Activated CD4-positive, alpha-beta T cell treated with anti-CD3 and anti-CD28 coated beads, Interleukin-2, amount 50 U/mL, for 1 hour (primary cell): ENCODE data around the gene FEN1.

Experiments used
- DNase-seq: peaks from one replicate; pipeline ENCODE4 v3.0.0-alpha.2; 2020

Gene FEN1

DNA sequence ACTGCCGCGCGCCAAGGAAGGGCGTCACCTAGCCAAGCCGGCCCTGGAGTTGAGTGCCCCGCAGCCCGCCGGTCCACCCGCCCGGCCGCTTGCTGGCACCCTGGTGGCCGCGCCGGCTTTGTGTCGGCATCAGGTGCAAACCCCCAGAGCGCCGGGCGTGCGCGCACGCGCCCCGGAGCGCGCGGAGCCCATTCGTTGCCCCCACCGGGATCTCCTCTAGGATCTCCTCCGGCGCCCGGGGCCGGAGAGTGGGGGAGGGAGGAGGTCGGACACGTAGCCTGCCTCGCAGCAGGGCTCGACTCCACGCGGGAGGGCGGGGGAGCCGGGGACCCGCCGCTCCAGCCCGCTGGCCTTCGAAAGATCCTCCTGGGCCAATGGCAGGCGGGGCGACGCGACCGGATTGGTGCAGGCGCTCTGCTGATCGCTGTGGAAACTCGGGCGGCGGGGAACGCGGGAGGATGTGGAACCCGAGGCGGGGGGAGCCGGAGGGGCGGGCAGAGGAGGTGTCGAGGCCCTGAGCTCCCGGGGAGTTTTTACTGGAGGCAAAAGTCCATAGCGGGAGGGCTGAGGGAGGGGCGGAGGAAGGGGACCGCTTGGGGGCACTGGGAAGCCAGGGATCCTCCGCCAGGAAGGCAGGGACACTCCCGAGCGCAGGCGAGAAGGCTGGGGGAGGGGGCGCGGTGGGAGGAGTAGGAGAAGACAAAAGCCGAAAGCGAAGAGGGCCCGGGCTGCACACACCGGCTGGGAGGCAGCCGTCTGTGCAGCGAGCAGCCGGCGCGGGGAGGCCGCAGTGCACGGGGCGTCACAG is 35.1 kb downstream of the FEN1 start, which contains the start of gene FADS2:
FADS2 (plus strand) TSS at position 730 of the 808 bp plus-strand sequence. CDS start 91 bp downstream, outside the sequence.
- peak; percentile 53 for DNase-seq

DNA sequence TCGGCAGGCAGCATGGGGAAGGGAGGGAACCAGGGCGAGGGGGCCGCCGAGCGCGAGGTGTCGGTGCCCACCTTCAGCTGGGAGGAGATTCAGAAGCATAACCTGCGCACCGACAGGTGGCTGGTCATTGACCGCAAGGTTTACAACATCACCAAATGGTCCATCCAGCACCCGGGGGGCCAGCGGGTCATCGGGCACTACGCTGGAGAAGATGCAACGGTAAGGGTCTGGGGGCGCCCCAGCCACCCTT is 35.6 kb downstream of the FEN1 start:
- no peak for DNase-seq

DNA sequence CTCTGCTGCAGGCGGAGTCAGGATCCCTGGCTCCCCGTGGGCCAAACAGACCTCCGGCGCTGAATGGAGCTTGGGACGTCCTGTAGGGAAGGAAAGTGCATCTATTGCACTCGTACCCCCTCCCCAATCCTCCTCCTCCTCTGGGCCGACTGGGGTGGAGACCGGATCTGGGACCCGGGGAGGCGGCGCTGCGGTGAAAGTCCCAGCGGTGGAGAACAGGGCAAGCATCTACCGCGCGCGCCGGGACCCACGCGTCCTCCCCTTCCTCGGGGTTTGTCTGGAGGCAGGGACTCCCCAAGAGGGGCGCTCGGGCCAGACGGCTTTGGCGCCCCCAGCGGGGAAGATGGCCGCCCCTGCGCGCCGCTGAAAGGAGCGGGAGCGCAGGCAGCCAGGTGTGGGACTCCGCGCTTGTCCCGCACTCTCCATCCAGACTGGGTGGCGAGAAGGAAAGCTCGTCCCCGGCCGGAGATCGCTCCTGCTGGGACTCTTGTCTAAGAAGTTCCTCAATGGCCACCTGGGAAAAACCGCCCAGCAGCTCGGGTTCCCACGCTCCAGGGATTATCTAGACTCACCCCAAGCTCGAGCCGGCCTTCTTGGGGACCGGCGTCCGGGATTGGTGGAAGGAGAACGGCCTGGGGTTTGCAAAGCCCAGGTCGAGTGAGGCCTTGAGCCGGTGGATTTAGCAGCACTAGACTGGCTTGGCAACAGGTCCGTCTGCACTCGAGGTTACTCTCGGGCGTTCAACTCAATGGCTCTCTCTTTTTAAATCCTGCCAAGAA is 36.1 kb downstream of the FEN1 start:
- DNase-seq, result peak; percentile 12

DNA sequence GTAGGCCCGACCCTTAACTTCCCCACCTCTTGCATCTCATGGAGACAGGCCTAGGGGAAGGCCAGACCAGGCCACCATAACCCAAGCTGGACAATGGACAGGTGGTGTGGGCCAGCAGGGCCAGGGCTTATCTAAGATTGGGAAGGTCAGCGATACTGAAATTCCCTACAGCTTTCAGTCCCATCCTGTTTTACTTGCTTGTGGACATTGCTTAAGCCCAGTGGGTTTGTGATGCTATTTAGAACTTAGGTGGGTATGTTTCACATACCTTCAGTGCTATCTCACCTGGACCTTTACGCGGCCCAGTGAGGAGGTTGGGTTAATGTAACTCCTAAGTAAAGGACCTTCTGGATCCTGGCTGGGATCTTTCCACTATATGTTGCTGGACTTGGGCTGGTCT is 37.1 kb downstream of the FEN1 start:
- no peak for DNase-seq

DNA sequence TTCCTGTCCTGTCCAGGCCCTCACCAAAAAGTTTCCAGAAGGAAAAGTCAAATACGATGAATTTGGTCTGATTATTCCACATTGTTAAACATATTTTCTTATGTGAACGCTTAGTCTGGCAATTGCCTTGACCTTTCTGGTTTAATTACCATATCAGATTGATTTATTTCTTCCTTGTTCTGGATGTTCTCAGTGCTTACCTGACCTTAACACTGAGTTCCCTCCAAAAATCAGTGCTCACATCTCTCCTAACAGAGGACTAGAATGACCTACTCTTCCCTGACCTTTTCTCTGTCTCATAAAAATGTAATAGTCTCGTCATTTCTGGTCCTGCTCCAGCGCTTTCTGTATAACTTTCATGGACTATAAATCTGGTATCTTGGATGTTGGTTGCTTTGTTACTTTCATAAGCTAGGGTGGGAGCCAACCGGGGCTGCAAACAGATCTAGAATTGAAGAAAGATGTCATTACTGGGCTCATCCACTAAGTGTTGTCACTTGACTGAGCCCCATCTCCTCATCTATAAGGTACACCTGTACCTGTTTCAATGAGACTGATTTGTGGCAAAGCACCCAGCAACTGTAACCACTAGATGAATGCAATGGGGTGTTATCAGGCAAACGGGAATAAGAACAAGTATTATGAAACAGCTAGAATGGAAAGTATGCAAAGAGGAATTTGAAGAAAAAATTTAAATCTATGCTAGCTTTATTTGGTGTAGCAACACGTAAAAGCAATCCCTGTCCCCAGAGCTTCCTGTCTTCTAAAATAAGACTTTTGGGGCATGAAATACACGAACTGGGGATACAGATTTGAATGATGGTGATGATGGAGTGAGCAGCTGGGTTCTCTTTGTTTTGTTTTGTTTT is 37.8 kb downstream of the FEN1 start:
- DNase-seq, result no peak

DNA sequence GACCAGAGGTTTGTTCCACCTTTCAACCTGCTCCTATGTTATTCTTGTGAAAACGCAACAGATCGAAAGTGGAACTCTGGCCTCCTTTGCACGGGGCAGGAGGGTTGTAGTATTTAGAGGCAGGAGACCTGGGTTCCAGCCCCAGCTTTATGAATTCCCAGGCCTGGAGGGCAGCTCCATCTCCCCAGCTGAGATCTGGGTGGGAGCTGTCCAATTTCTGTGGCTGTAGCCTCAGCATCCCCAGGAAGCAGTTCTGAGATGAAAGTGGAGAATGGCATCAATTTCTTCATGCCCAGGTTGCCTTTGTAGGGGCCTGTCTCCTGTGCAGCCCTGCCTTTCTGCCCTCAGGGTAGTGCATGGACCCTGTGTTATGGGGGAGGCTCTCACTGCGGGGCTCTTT is 39.5 kb downstream of the FEN1 start:
- no peak for DNase-seq

DNA sequence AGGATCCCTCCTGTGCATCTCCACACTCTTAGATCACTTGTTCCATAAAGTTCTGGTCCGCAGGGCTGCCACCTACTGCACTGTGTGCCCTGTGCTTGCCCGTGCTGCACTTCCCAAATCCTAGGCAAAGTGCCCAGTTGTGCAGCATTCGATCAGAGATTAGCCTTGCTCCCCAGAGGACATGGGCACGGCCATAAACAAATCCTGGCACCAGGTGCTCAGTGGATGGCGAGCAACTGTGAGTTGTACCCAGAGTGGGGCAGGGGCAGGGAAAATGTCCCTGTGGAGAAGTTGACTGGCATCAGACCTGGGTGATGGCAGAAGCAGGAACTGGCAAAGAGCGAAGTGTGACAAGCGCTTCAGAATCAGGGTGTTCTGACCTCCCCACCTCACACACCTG is 40.0 kb downstream of the FEN1 start:
- no peak for DNase-seq

DNA sequence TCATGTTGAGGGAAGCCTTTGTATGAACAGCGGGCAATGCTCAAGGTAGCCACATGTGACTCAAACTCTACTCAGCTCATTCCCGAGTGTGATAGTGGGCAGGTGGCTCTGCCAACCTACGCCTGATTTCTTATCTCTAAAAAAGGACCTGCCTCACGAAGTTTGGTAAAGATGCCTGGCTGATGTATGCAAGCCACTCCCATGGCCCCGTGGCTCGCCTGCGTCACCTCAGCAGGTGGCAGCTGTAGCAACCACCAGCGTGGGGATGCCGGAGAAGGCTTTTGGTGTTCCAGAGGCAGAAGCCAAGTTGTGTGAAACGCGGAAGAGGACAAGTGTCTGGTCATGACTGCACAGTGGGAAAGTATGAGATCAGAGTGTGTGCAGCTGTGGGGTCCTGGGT is 40.8 kb downstream of the FEN1 start:
- no peak for DNase-seq

DNA sequence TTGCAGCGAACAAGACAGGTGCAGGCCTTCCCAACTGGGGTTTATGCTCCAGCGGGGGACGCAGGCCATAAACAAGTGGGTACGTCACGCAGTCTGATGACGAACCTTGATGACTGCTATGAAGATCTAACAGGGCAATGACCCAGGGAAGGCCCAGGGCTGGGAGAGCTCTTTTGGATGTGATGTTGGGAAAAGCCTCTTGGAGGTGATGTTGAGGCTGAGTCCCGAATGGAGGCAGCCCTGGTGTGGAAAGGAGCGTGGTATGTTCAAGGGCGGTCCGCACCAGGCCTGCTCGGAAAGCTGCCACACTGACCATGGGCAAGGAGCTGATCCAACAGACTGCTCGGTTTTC is 41.2 kb downstream of the FEN1 start:
- DNase-seq, result no peak

DNA sequence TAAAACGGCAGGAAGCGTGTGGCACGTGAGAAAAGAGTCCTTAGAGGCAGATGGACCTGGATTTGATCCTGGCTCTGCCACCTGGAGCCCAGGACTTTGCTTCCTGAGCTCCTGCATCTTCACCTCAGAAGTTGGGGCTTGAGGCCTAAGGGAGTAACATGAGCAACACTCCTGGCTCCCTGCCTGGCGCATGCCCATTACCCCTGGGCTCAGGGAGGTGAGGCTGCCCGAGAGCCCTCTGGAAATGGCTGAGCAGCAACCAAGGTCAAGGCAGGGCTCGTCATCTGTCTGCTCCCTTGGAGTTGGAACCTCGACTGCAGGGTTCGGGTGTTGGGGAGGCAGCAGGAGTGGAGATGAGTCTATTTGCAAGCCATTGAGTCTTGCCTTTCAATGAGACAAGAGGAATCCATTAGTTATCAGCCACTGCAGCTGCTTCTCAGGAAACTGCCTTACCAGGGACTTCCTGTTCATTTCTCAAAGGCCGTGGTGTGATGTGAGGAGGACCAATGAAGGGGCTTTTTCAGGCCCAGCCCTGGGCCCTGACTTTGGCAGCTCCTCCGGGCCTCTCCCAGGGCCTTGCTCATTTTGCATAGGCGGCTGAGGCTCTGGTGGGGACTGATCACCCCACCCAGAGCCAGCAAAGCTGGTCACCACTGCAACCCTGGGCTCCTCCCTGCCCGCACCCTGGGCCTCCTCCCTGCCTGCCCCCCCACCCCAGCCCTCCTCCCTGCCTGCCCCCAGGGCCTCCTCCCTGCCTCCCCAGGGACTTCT is 41.8 kb downstream of the FEN1 start:
- no peak for DNase-seq

DNA sequence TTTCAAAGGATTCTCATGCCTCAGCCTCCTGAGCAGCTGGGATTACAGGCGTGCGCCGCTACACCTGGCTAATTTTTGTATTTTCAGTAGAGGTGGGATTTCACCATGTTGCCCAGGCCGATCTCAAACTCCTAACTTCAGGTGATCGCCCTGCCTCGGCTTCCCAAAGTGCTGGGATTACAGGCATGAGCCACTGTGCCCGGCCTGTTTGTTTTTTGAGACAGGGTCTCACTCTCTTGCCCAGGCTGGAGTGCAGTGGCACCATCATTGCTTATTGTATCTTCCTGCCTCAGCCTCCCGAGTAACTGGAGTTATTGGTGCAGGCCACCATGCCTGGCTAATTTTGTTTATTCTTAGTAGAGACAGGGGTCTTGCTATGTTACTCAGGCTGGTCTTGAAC is 43.5 kb downstream of the FEN1 start:
- DNase-seq, result no peak

DNA sequence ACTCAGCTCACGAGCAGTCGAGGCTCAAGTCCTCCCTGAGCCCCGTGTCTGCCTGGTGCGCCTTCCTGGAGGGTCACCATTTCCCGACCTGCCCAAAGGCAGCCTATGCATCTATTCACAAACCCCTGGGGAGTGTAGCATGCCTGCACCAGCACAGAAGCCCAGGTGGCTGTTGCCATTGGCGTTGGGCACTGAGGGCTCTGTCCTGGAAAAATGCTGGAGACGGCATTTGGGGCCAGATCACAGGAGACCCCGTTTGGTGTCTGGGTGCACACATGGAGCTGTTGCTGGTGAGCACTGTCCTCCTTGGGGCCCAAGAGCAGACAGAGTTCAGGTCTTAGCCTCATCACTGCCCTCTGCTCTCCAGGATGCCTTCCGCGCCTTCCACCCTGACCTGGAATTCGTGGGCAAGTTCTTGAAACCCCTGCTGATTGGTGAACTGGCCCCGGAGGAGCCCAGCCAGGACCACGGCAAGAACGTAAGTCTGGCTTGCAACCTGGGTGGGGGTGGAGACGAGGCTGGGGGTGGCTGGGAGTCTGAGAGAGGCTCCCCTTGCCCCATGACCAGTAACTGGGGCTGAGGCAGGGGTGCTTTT is 44.8 kb downstream of the FEN1 start:
- DNase-seq, result no peak

DNA sequence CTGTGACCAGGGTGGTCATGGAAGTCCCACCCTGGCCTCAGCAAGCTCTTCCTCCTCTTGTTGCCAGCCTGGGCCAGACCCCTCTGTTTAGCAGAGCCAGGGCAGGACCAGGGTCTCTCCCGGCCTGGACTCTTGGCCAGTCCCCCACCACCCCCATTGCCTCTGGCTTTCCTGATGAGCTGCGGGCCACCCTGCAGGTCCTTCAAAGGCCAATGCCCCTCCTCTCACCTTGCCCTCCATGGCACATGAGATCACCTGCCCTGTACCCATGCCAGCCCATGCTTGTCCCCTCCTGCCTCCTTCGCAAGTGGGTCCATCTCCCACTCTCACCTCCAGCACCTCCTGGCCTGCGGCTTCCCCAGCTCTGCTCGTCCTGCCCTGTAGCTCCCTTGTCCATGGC is 45.8 kb downstream of the FEN1 start:
- no peak for DNase-seq

DNA sequence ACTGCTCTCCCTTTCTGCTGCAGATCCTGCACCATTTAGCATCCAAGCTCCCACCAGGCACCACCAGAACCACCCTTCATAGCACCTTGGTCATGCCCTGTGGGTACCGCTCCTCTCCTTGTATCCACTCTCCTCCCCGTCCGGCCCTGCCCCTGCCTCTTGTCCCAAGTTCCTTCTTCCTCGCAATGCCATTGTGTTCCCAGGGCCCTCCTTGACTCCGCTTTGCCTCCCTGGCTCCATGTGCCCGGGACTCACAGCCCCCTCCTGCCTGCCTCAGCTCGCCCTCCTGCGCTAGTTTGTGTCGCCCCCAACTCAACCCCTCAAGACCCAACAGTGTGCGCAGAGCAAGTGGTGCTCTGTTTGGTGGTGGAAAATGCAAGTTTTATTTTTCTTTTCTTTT is 46.2 kb downstream of the FEN1 start:
- no peak for DNase-seq

DNA sequence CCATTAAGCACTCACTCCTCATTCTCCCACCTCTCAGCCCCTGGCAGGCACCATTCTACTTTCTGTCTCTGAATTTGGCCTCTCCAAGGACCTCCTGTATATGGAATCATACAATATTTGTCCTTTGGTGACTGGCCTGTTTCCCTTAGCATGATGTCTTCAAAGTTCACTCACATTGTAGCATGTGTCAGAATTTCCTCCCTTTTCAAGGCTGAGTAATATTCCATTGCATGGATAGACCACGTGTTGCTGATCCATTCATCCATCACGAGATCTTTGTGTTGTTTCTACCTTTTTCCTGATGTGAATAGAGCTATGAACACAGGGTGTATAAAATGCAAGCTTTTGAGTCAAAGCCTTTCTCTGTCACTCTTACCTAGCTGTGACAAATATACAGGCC is 47.0 kb downstream of the FEN1 start:
- no peak for DNase-seq

DNA sequence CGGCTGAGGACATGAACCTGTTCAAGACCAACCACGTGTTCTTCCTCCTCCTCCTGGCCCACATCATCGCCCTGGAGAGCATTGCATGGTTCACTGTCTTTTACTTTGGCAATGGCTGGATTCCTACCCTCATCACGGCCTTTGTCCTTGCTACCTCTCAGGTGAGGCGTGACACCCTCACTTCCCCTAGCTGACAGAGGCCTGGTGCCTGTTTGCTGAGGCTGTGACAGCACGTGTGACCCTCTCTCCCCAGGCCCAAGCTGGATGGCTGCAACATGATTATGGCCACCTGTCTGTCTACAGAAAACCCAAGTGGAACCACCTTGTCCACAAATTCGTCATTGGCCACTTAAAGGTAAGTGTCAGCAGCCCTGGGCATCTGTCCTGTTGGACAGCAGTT is 47.7 kb downstream of the FEN1 start:
- DNase-seq, result no peak

DNA sequence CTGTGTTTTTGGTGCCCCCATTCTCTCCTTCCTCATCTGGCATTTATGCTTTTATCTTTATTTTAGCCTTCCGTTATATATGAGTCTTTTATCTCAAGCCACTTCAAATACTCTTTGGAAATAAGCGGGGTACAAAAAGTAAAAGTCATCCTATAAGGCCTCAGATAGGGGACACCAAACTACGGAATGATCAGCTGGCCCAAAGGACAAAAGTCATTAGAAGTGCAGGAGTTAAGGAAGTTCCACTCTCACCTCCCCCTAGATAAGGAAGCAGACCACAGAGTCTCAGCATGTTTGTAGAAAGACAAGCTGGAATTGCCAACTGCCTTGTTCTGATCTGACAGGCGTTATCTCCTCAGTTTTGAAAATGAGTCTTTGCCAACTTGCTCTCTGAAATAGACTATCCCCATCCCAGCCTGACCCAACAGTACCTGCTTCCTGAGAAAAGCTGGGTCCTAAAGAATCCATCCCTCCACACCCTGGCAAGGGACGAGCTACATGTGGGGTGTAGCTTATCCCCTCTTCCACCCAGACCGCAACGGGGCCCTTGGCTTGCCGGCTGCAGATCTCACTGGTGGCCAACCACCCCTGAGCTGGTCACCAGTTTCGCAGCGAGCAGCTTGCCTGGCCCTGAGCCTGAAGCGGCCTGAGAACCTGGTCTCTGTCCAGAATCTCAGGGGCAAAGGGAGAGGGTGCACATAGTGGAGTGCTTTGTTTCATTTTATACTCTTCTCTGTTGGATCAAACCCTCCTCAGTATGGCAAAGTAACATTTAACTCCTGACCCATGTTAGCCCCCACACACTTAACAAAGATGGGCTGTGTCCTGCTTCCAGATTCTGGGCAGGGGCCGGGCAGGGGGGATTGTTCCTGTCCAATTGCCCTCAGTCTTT is 49.2 kb downstream of the FEN1 start:
- no peak for DNase-seq

DNA sequence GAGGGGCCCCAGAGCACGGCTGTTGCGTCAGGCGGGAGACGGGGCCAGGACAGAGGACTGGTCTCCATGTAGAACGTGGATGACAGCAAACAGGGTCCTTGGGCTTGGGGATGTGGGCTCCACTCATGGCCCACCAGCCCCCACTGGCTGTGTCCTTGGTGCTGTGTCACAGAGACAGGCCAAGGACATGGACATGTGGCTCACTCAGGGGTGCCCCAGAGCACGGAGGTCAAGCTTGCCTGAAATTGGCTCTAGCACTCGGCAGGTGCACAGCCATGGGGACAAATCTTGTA is 49.8 kb downstream of the FEN1 start:
- DNase-seq, result no peak

DNA sequence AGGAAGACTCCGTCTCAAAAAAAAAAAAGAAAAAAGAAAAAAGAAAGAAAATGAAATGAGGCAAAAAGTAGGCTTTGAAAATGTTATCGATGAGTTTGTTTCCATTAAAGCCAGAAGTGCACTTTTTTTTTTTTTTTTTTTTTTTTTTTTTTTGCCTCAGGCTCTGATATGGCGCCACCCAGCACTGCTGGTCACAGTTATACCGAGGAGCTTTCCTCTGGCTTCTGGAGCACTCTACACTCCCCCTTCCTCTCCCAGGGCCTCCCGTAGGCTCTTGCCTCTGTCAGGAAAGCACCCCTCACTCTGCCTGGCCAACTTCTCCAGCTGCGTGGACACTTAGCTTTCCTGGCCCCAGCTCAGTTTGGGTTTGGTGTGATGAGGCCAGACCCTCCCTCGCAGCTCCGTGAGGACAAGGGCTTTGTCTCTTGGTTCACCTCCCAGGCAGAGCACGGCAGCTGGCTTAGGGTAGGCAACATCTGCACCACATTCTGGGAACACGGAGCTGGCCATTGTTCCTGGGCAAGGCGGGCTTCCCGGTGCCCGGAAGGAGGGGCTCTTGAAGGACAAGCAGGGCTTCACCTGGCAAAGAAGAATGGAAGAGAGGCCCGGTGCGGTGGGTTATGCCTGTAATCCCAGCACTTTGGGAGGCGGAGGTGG is 52.3 kb downstream of the FEN1 start:
- no peak for DNase-seq

DNA sequence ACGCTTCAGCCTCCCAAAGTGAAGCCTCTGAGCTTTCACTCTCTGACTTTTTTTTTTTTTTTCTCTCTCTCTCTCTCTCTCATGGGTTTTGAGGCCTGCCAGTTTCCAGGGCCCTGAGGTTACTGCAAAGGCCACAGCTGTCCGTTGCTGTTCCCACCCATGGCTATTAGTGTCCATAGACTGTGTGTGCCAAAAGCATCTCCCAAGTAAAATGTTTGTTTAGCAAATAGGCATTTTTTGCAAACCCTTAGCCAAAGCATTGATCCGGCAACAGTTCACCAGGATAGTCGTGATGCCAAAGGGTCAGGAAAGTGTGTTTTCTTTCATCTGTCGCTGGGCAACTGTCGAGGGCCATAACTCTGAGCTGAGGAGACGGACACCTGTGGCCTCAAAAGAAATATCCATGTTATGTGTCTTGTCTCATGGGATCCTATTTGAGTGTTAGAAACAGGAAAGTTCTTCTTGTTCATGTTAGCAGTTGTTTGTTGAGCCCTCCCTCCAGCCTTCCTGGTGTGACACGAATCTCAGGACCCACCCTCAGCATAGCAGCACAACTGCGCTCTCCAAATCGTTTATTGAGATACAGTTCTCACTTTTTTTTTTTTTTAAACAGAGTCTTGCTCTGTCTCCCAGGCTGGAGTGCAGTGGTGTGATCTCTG is 53.8 kb downstream of the FEN1 start:
- DNase-seq, result no peak
